LNCaP clone FGC (cell line): Measurements from ENCODE around the gene PURB.
"Not testable (repeated sequence)": the region's sequence is repeated elsewhere in the genome, so short reads cannot be mapped to it uniquely, and the experiment has no call there.

ENCODE experiments used
- DNase-seq: peaks from one replicate; pipeline ENCODE4 v3.0.0-alpha.2; 2011; ENCODE audit warnings: low read depth
- H3K4me3 ChIP-seq: 2 replicates; pipeline ENCODE4 v1.5.1; 2011; ENCODE audit warnings: mild to moderate bottlenecking, low read depth, low read length, control low read depth
- CTCF ChIP-seq: IDR thresholded peaks from 2 replicates; pipeline ENCODE4 v1.5.1; 2012; ENCODE audit warnings: mild to moderate bottlenecking; ENCODE audit not compliant: control insufficient read depth, insufficient read depth; ENCODE audit errors: extremely low read depth

Gene PURB

GRCh38 chr7:44849259-44849884 lies 36.0 kb downstream of the PURB start:
- DNase-seq = no peak
- TF ChIP-seq CTCF = no peak
- peak overlapping the region; percentile 75 for H3K4me3 ChIP-seq

- peak; percentile 99 for DNase-seq
- no peak for TF ChIP-seq CTCF
- peak within 1 kb of the TSS; percentile 79 for H3K4me3 ChIP-seq
Observed at GRCh38 chr7:44847920-44848634, 37.3 kb downstream of the PURB start, which contains the start of gene H2AZ2. H2AZ2 (minus strand) TSS chr7:44848087; CDS start chr7:44847971, 116 bp downstream.

- DNase-seq = peak; percentile 28
- peak overlapping the region; percentile 79 for H3K4me3 ChIP-seq
- peak; percentile 73 for TF ChIP-seq CTCF
Observed at GRCh38 chr7:44847509-44847919, 37.8 kb downstream of the PURB start.

GRCh38 chr7:44846816-44847508 lies 38.4 kb downstream of the PURB start:
- DNase-seq = no peak
- TF ChIP-seq CTCF = no peak
- peak overlapping the region; percentile 79 for H3K4me3 ChIP-seq

- not testable (repeated sequence) for DNase-seq
- H3K4me3 ChIP-seq = peak overlapping the region; percentile 79
Observed at GRCh38 chr7:44846390-44846789, 38.9 kb downstream of the PURB start.

GRCh38 chr7:44845451-44845850 lies 39.9 kb downstream of the PURB start:
- H3K4me3 ChIP-seq = no peak overlapping the region
- TF ChIP-seq CTCF = no peak
- no peak for DNase-seq

GRCh38 chr7:44843440-44843839 lies 41.9 kb downstream of the PURB start:
- H3K4me3 ChIP-seq, DNase-seq: not testable (repeated sequence)

GRCh38 chr7:44842675-44843074 lies 42.7 kb downstream of the PURB start:
- not testable (repeated sequence) for DNase-seq

More at GRCh38 chr7:44842675-44843074, 42.7 kb downstream of the PURB start:
- not testable (repeated sequence) for H3K4me3 ChIP-seq
